ELR (cell line): ENCODE results near the gene ZC3H12A.
A peak's percentile ranks its signal among the peaks of the same experiment; 100 is the strongest.

Experiments used
- DNase-seq: peaks from one replicate; pipeline ENCODE4 v3.0.0-alpha.2; 2015; ENCODE audit warnings: low read depth

The ZC3H12A gene

GRCh38 chr1:37455516-37455915, 18.9 kb upstream of the ZC3H12A start:
- no peak for DNase-seq

GRCh38 chr1:37456614-37457013, 17.8 kb upstream of the ZC3H12A start:
- no peak for DNase-seq

- DNase-seq: no peak
Measured at GRCh38 chr1:37458551-37458950, 15.8 kb upstream of the ZC3H12A start.

GRCh38 chr1:37461698-37462436, 12.5 kb upstream of the ZC3H12A start:
- DNase-seq: no peak

- no peak for DNase-seq
Measured at GRCh38 chr1:37464443-37464842, 9.9 kb upstream of the ZC3H12A start.

- DNase-seq: no peak
Measured at GRCh38 chr1:37465593-37466517, 8.5 kb upstream of the ZC3H12A start.

- DNase-seq: no peak
Measured at GRCh38 chr1:37468037-37468436, 6.3 kb upstream of the ZC3H12A start.

- DNase-seq: no peak
Measured at GRCh38 chr1:37469386-37469785, 5.0 kb upstream of the ZC3H12A start.

- DNase-seq: peak; percentile 92
Measured at GRCh38 chr1:37471345-37472231, 2.8 kb upstream of the ZC3H12A start.

GRCh38 chr1:37472281-37472680, 2.1 kb upstream of the ZC3H12A start:
- no peak for DNase-seq

- DNase-seq: no peak
Measured at GRCh38 chr1:37472994-37473393, 1.4 kb upstream of the ZC3H12A start.

- DNase-seq: peak; percentile 42
Measured at GRCh38 chr1:37473431-37474045, 842 bp upstream of the ZC3H12A start.

- peak; percentile 62 for DNase-seq
Measured at GRCh38 chr1:37474697-37475379, 458 bp downstream of the ZC3H12A start.

- peak; percentile 31 for DNase-seq
Measured at GRCh38 chr1:37475380-37476086, 1.2 kb downstream of the ZC3H12A start.

GRCh38 chr1:37476087-37476452, 1.7 kb downstream of the ZC3H12A start:
- no peak for DNase-seq

GRCh38 chr1:37476460-37477197, 2.2 kb downstream of the ZC3H12A start:
- DNase-seq: peak; percentile 93

GRCh38 chr1:37477198-37477931, 3.0 kb downstream of the ZC3H12A start:
- DNase-seq: peak; percentile 81

- DNase-seq: no peak
Measured at GRCh38 chr1:37477946-37478345, 3.6 kb downstream of the ZC3H12A start.

GRCh38 chr1:37478451-37478881, 4.1 kb downstream of the ZC3H12A start:
- DNase-seq: peak; percentile 91
